H54 (cell line): ENCODE measurements around the gene ST3GAL4.

ENCODE experiments used
- DNase-seq: peaks from one replicate; pipeline ENCODE4 v3.0.0; 2011; ENCODE audit warnings: low spot score, mixed read lengths; ENCODE audit not compliant: insufficient read length
- FAIRE-seq: peaks from 3 replicates; lab custom pipeline; 2011; peaks lifted over from hg19 to GRCh38; lab: Jason Lieb, UNC
- POLR2A ChIP-seq: IDR thresholded peaks from 2 replicates; pipeline ENCODE4 v1.6.1; 2011; ENCODE audit warnings: low read depth, mild to moderate bottlenecking, low read length

Gene ST3GAL4

GRCh38 chr11:126347751-126348668, 7.5 kb upstream of the ST3GAL4 start:
- DNase-seq (no peak), FAIRE-seq (no peak)
- no peak for TF ChIP-seq POLR2A

GRCh38 chr11:126348806-126349582, 6.5 kb upstream of the ST3GAL4 start:
- FAIRE-seq (no peak), DNase-seq (no peak)
- no peak for TF ChIP-seq POLR2A

GRCh38 chr11:126350836-126351235, 4.7 kb upstream of the ST3GAL4 start:
- TF ChIP-seq POLR2A: no peak
- no peak for FAIRE-seq
- DNase-seq: no peak

GRCh38 chr11:126352163-126352562, 3.3 kb upstream of the ST3GAL4 start:
- DNase-seq (no peak), FAIRE-seq (no peak)
- no peak for TF ChIP-seq POLR2A

- FAIRE-seq (peak; percentile 55), DNase-seq (peak; percentile 42)
- TF ChIP-seq POLR2A: no peak
These were observed 2.3 kb upstream of the ST3GAL4 start for GRCh38 chr11:126352934-126353801.

- FAIRE-seq: no peak
- no peak for TF ChIP-seq POLR2A
- DNase-seq: no peak
These were observed 709 bp upstream of the ST3GAL4 start for GRCh38 chr11:126354631-126355323.

GRCh38 chr11:126355926-126356897, 726 bp downstream of the ST3GAL4 start:
- DNase-seq: peak; percentile 45
- FAIRE-seq: no peak
- no peak for TF ChIP-seq POLR2A

GRCh38 chr11:126357055-126357962, 1.8 kb downstream of the ST3GAL4 start:
- no peak for FAIRE-seq
- DNase-seq: no peak
- no peak for TF ChIP-seq POLR2A

GRCh38 chr11:126357969-126358762, 2.7 kb downstream of the ST3GAL4 start:
- no peak for TF ChIP-seq POLR2A
- DNase-seq: no peak
- FAIRE-seq: no peak

- no peak for DNase-seq
- FAIRE-seq: no peak
- TF ChIP-seq POLR2A: no peak
These were observed 3.3 kb downstream of the ST3GAL4 start for GRCh38 chr11:126358763-126359160.
